ENCODE results near the gene PUS10. TPM values are rescaled to one million over a fixed set of nuclear protein-coding genes. Genes with fewer than 3 reads are reported as not detected.

Gene PUS10
- total RNA-seq, 1 donor from 2014 or later, result 5.5 TPM

- H3K9me3 ChIP-seq (replicated peaks), result no peaks in the 10 kb centered on the region
- no peaks in the 10 kb centered on the region for H3K4me1 ChIP-seq
- TF ChIP-seq, protein P1, sequence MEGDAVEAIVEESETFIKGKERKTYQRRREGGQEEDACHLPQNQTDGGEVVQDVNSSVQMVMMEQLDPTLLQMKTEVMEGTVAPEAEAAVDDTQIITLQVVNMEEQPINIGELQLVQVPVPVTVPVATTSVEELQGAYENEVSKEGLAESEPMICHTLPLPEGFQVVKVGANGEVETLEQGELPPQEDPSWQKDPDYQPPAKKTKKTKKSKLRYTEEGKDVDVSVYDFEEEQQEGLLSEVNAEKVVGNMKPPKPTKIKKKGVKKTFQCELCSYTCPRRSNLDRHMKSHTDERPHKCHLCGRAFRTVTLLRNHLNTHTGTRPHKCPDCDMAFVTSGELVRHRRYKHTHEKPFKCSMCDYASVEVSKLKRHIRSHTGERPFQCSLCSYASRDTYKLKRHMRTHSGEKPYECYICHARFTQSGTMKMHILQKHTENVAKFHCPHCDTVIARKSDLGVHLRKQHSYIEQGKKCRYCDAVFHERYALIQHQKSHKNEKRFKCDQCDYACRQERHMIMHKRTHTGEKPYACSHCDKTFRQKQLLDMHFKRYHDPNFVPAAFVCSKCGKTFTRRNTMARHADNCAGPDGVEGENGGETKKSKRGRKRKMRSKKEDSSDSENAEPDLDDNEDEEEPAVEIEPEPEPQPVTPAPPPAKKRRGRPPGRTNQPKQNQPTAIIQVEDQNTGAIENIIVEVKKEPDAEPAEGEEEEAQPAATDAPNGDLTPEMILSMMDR (IDR thresholded peaks at IDR 0.05; ENCODE audit: borderline replicate concordance), result no peak
- no peak overlapping the region for H3K27ac ChIP-seq (replicated peaks)
- intact Hi-C loops (cut with micrococcal nuclease), result no loop called here
- H3K27me3 ChIP-seq (ENCODE audit: low read depth), result no peaks in the 10 kb centered on the region
- DNase-seq, result no peak
- peaks cover 6% of the 10 kb centered on the region for H3K36me3 ChIP-seq
- no peak overlapping the region for H3K4me3 ChIP-seq
Observed at GRCh38 chr2:61009355-61009754, 8.7 kb downstream of the PUS10 start.

DNA sequence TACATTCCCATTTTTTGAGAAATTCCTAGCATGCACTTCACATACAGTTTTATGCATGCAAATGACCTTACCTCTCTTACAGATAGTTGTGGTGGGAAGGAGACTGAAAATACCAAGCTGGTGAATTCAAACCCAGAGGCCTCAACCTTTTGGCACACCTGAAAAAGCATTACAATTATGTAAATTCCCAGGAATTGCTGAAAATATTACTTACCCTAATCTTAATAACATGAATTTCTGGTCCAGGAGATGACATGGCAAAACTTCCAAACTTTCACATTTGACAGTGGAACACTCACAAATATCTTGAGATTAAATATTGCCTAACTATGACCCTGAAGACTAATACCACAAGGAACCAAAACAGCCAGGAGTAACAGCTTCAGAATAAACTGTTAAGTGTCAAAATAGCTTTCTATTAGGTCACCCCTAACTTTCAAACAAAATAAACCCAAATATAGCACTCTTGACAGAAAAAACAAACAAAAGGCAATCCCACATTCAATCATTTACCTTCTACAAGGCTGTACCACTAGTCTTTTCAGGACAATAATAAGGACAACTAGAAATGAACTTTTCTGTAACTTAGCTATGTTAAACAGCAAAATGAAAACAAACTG lies 11.5 kb downstream of the PUS10 start:
- no peak for DNase-seq
- TF ChIP-seq, protein P1 (IDR thresholded peaks at IDR 0.05; ENCODE audit: borderline replicate concordance), result no peak
- no peak overlapping the region for H3K27ac ChIP-seq (replicated peaks)
- H3K36me3 ChIP-seq, result peaks cover 6% of the 10 kb centered on the region
- no peaks in the 10 kb centered on the region for H3K9me3 ChIP-seq (replicated peaks)
- no peak overlapping the region for H3K4me3 ChIP-seq
- intact Hi-C loops (cut with micrococcal nuclease), result no loop called here
- no peaks in the 10 kb centered on the region for H3K4me1 ChIP-seq
- H3K27me3 ChIP-seq (ENCODE audit: low read depth), result no peaks in the 10 kb centered on the region

GRCh38 chr2:61005736-61006135 lies 12.3 kb downstream of the PUS10 start:
- intact Hi-C loops (cut with micrococcal nuclease), result no loop called here
- no peak overlapping the region for H3K27ac ChIP-seq (replicated peaks)
- DNase-seq, result no peak
- TF ChIP-seq, protein P1 (IDR thresholded peaks at IDR 0.05; ENCODE audit: borderline replicate concordance), result no peak
- no peak overlapping the region for H3K4me3 ChIP-seq
- H3K36me3 ChIP-seq, result peaks cover 6% of the 10 kb centered on the region
- H3K4me1 ChIP-seq, result peaks cover 2% of the 10 kb centered on the region
- H3K27me3 ChIP-seq (ENCODE audit: low read depth), result no peaks in the 10 kb centered on the region
- H3K9me3 ChIP-seq (replicated peaks), result no peaks in the 10 kb centered on the region

GRCh38 chr2:60998628-60999545 lies 19.2 kb downstream of the PUS10 start:
- no peak for DNase-seq
- intact Hi-C loops (cut with micrococcal nuclease), result loop anchor here (5.0 to 10.0 kb wide), 2 partner anchors 204 to 292 kb away; no protein-coding TSS in a partner anchor
- Histone ChIP-seq H3K4me1 (peaks cover 9% of the 10 kb centered on the region), H3K9me3 (replicated peaks) (no peaks in the 10 kb centered on the region), H3K27ac (replicated peaks) (no peak overlapping the region), H3K4me3 (no peak overlapping the region), H3K36me3 (no peaks in the 10 kb centered on the region), H3K27me3 (ENCODE audit: low read depth) (no peaks in the 10 kb centered on the region)
- TF ChIP-seq, protein P1 (IDR thresholded peaks at IDR 0.05; ENCODE audit: borderline replicate concordance), result peak; percentile 74

DNA sequence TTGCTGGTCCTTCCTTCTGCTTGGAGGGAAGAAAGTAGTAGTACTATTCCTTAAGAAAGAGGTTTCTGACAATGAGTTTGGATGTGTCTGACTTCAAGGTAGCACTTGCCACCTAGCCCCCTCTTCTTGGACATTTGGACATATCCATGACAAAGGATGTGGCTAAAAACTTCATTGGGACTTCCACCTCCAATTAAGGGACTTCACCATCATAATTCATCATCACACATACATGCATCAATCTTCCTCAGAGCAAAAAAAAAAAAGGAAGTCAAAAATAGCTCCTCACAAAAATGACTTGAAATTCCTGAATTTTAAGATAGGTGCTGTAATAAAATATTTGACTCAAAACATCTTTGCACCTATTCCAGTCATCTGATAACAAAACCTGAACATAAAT lies 23.9 kb downstream of the PUS10 start:
- Histone ChIP-seq H3K27me3 (ENCODE audit: low read depth) (no peaks in the 10 kb centered on the region), H3K27ac (replicated peaks) (no peak overlapping the region), H3K4me1 (no peaks in the 10 kb centered on the region), H3K4me3 (no peak overlapping the region), H3K36me3 (no peaks in the 10 kb centered on the region), H3K9me3 (replicated peaks) (peaks cover 14% of the 10 kb centered on the region)
- no peak for DNase-seq
- intact Hi-C loops (cut with micrococcal nuclease), result loop anchor here (10.0 kb wide), 1 partner anchor 199 kb away; no protein-coding TSS in a partner anchor
- TF ChIP-seq, protein P1 (IDR thresholded peaks at IDR 0.05; ENCODE audit: borderline replicate concordance), result no peak
